UCSD-AML1 (cell line): ENCODE results near the gene ASCC1.
"Not testable (repeated sequence)": the region's sequence is repeated elsewhere in the genome, so short reads cannot be mapped to it uniquely, and the experiment has no call there.

Experiments
- DNase-seq: peaks from one replicate; lab custom pipeline; 2025; ENCODE audit not compliant: unreplicated experiment; lab: John Stamatoyannopoulos, UW

The ASCC1 gene

DNA sequence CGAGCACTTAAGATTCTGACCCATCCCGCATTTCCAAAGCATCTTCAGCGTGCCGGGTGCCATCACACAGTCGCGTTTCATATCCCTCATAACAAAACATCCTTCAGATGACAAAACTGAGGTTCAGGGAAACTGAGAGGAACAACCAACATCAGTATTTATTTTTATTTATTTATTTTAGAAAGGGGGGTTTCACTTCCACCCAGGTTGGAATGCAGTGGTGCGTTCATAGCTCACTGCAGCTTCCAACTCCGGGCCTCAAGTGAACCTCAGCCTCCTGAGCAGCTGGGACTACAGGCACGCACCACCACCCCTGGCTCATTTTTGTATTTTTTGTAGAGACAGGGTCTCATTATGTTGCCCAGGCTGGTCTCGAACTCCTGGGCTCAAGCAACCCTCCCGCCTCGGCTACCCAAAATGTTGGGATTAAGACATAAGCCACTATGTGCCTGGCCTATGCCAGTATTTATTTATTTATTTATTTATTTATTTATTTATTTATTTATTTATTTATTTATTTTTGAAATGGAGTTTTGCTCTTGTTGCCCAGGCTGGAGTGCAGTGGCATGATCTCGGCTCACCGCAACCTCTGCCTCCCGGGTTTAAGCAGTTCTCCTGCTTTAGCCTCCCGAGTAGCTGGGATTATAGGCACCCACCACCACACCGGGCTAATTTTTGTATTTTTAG, 33.2 kb upstream of the ASCC1 start:
- not testable (repeated sequence) for DNase-seq

GRCh38 chr10:72248468-72249151, 32.5 kb upstream of the ASCC1 start:
- peak; percentile 83 for DNase-seq

DNA sequence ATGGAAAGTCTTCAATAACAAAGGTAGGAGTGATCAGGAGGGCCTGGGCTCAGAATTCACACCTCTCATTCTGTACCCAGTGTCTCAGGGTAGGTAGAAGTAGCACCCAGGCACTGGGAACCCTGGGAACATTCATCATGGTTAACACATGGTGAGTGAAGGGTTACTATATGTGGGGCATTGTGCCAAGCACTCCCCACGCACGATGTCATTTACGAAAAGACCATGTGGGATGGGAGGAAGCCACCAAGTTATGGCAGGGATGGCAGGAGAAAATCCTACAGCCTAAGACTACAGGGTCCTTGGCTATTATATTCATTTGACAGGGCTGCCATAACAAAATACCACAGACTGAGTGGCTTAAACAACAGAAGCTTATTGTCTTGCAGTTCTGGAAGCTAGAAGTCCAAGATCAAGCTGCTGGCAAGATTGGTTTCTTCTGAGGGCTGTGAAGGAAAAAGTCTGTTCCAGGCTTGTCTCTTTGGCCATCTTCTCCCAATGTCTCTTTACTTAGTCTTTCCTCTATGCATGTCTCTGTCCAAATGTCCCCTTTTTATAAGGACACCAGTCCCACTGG, 30.0 kb upstream of the ASCC1 start:
- no peak for DNase-seq

DNA sequence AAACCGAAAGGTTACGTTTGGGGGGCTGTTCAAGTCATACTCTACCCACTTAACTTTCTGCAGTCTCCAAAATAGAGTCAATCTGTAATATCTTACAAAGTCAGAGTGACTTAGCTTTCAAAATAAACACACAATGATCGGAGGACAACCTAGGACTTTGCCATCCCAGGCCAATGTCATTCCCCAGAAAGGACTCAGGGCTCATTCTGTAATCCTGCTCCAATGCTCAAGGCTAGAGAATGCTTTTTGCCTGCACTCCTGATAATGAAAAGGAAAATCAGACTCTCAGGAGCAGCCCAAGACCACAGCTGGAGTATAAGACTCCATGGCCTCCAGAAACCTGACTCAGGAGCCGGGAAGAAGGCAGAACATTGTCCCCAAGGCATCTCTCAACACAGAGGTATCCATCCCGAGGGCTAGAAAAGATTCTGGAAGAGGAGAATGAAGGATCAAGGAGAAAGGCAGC, 28.5 kb upstream of the ASCC1 start:
- DNase-seq = no peak

- DNase-seq = no peak
These were observed 27.9 kb upstream of the ASCC1 start for GRCh38 chr10:72243822-72244437.

DNA sequence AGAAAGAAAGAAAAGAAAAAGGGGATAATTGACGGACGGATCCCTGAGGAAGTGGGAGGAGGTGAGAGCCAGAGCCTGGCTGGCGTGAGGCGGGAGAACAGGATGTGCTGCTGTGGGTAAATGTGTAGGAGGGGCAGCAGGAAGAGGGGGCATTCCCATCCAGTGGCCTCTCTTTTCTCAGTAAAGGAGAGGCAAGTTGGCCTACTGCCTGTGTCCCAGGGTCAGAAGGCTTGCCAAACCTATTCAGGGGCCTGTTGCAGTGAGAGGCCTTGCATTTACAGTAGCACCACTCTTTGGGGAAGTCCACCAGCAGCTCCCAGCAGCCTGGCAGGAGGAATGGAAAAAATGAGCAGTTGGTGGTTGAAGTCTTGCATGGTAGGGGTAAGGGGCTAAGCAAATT, 26.6 kb upstream of the ASCC1 start:
- DNase-seq = peak; percentile 65

DNA sequence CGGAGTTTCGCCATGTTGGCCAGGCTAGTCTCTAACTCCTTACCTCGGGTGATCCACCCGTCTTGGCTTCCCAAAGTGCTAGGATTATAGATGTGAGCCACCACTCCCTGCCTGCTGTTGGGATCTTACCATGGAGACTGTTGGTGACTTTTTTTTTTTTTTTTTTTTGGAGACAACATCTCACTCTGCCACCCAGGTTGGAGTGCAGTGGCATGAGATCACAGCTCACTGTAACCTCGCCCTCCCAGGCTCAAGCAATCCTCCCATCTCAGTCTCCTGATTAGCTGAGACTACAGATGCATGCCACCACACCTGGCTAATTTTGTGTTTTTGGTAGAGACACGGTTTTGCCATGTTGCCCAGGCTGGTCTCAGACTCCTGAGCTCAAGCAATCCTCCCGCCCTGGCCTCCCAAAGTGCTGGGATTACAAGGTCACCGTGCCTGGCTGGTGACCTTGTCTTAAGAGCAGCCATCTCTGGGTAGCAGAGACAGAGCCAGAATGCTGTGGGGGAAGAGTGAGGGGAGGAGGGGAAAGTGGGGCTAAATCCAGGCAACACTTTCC, 25.7 kb upstream of the ASCC1 start:
- DNase-seq = no peak

DNA sequence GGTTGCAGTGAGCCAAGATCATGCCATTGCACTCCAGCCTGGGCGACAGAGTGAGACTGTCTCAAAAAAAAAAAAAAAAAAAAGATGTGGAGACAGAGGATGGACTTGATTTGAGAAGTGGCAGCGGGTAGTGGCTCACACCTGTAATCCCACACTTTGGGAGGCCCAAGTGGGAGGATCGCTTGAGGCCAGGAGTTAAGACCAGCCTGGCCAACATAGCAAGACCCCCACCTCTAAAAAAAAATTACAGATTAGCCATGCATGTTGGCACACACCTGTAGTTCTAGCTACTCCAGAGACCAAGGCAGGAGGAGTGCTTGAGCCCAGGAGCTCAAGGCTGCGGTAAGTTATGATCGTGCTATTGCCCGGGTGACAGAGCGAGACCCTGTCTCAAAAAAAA, 24.3 kb upstream of the ASCC1 start:
- no peak for DNase-seq

GRCh38 chr10:72239409-72239808, 23.3 kb upstream of the ASCC1 start:
- DNase-seq = no peak

DNA sequence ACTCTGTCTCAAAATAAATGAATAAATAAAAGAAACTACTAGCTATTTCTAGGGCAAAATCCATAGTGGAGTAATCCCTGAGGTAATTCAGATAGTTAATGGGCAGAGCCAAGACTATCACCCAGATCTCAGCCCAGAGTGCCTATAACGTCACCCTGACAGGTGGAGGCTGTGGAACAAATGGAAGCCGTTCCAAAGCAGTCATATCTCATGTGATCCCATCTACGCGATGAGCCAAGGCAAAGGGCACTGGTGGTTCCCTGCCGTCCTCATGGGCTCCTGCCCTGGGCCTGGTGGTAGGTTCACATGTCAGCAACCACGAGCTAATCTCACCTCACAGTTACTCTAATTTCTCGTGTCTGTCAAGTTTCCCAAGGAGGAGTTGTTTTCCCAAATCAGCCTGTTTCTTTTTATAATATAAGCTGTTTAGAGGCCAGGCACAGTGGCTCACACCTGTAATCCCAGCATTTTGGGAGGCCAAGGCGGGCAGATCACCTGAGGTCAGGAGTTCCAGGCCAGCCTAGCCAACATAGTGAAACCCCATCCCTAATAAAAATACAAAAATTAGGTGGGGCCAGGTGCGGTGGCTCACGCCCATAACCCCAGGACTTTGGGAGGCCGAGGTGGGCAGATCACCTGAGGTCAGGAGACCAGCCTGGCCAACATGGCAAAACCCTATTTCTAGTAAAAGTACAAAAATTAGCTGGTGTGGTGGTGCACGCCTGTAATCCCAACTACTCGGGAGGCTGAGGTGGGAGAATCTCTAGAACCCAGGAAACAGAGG, 22.5 kb upstream of the ASCC1 start:
- DNase-seq = no peak

DNA sequence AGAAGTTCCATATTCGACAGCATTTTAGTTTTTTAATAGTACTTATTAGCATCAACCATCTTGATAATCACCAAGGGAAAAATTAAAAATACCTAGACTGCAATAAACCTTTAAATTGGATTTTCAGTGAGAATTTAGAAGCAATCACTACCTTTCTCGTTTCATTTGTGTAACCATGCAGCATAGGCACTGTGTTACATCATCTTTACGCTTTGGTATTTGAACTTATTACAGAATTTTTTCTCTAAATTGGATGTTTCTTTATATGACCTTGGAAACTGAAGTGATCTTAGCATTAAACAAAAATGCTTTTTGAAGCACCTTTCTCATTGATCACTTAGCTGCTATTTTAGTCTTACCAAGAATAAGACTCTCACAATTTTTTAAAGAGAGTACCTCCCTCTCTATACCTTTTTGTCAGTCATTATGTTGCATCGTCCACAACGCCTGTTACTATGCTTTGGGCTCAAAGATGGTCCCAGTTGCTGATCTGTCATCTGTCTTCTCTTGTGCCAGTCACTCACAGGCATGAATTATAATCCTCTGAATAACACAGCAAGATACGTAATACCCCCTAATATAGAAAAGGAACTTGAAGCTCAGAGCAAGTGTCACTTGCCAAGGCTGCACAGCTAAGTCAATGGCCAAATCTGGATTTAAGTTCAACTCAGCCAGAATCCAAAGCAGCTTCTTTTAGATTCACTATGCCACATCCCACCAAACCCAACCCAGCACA, 19.6 kb upstream of the ASCC1 start:
- DNase-seq = no peak

DNA sequence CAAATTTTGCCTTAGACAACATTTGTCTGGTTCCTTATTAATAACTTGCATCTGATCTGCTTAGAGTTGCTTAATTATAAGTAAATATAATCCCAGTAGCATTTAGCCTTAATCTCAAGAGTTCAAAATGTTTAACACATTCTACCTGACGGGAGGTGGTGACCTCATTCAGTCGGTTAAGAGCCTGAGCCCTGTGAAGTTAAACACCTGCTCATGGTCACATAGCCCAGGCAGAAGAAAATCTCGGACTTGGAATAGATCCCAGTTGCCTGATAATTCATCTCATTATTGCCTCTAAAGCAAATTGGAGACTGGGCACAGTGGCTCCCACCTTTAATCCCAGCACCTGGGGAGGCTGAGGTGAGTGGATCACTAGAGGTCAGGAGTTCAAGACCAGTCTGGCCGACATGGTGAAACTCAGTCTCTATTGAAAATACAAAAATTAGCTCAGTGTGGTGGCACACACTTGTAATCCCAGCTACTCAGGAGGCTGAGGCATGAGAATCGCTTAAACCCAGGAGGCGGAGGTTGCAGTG, 18.6 kb upstream of the ASCC1 start:
- DNase-seq = no peak

- no peak for DNase-seq
These were observed 17.5 kb upstream of the ASCC1 start for GRCh38 chr10:72233621-72234020.

DNA sequence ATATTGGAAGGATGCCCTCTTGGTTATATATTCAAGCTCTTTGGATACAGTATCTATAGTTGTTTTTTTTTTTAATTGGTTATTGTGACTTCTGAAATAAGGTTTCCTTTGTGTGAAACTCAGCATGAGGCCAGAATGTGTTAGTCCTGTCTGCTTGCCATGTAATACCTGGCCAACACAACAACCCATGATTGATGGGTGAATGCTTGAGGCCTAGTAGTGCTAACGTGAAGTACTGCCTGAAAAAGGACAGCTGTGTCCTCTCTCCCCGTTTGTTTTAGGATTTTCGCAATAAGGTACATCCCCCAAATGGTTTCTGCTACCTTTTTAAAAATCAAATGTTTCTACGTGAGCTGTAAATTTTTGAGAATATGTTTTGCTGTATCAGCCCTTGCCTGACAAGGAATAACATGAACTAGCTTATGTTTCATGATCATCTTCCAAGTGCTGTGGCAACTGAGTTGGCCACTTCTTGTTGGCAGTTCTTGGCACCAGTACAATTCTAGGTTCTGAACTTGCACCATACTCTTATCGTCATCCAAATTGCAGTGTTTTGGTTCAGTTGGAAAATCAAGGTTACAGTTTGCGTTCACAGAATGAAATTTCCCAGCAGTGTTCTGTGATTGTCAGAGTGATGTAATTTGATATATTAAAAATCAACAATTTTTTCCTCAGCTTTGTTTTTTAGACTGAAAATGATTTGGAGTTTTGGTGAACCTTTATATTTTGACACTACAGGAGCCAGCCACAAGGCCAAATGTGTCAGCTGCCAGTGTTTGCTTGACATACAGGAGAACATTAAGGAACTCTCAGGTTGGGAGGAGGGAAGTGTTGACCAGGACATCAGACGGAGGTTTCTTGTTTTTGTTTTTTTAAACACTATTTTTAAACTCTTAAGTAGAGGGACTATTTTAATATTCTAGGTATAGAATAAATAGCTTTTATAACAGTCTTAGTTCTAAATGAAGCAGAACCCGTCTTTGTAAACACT, 13.5 kb upstream of the ASCC1 start:
- no peak for DNase-seq

- no peak for DNase-seq
These were observed 12.3 kb upstream of the ASCC1 start for GRCh38 chr10:72228318-72228751.

DNA sequence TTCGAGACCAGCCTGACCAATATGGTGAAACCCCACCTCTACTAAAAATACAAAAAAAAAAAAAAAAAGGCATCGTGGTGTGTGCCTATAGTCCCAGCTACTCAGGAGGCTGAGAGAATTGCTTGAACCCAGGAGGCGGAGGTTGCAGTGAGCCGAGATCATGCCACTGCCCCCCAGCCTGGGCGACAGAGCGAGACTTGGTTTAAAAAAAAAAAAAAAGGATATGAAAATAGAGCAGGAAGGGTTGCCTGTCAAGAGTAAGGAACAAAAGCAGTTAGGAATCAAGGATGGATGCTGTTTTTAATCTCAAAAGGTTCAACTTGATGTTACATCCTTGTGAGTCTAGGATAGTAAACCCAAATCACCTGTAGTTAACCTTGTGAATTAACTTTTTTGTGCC, 11.8 kb upstream of the ASCC1 start:
- DNase-seq = no peak

GRCh38 chr10:72226418-72227027, 10.4 kb upstream of the ASCC1 start:
- no peak for DNase-seq

DNA sequence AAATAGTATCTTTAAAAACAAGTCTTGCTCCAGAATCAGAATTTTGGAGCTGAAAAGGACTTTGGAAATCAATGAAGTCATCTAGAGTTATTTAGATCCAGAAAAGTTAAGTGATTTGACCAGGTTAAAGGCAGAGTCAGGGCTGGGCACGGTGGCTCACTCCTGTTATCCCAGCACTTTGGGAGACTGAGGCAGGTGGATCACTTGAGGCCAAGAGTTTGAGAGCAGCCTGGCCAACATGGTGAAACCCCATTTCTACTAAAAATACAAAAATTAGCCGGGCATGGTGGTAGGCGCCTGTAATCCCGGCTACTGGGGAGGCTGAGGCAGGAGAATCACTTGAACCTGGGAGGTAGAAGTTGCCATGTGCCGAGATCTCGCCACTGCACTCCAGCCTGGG, 8.1 kb upstream of the ASCC1 start:
- DNase-seq = not testable (repeated sequence)
